Motor neuron (in vitro differentiated cells): Measurements from ENCODE around the gene HSD3B7. TPM values are rescaled to one million over a fixed set of nuclear protein-coding genes. Genes with fewer than 3 reads are reported as not detected.

ENCODE experiments used
- ATAC-seq, 8 experiments: fragments of 200-7000 bp; cut with Tn5 transposase; replicated peaks in 6 of 8; 2 replicates each; pipeline ENCODE4 v1.8.0; 2021; ENCODE audit warnings: mild to moderate bottlenecking in 8 of 8, moderate library complexity in 8 of 8
- H3K27ac ChIP-seq, 2 donors: fragments of 250-450 bp; sonication (Bioruptor Pico); 2 replicates each; pipeline ENCODE4 v1.9.0; 2021; ENCODE audit warnings: antibody characterized with exemption in 2 of 2, mild to moderate bottlenecking in 2 of 2, moderate library complexity in 1 of 2
- H3K4me1 ChIP-seq, 2 donors: fragments of 250-450 bp; sonication (Bioruptor Pico); replicated peaks in 1 of 2; 2 replicates each; pipeline ENCODE4 v1.6.1; 2021; ENCODE audit warnings: antibody characterized with exemption in 2 of 2, mild to moderate bottlenecking in 2 of 2, moderate library complexity in 1 of 2
- H3K4me3 ChIP-seq, 5 donors: fragments of 250-450 bp; sonication (Bioruptor Pico); 2 replicates each; pipeline ENCODE4 v1.9.0; 2021; ENCODE audit warnings: antibody characterized with exemption in 5 of 5, mild to moderate bottlenecking in 5 of 5, moderate library complexity in 4 of 5
- WGBS, 10 experiments: fragments of 450-650 bp; shearing (Covaris generic); methylation state at CpG; one replicate each; pipeline ENCODE4 v1.0.0; 2022; 5-methylcytosine and 5-hydroxymethylcytosine counted together
- in situ Hi-C, 9 experiments: fragments of 400-800 bp; cut with MboI; loops; one replicate each; pipeline ENCODE4 v1.15.0; 2021; ENCODE audit warnings: low sequenced_read_pairs in 9 of 9, low pct_unique_long_range_greater_than_20kb in 2 of 9; ENCODE audit not compliant: unreplicated experiment in 9 of 9
- total RNA-seq, 8 experiments: library from RNA; unstranded; fragments of 300-600 nt; gene quantifications; 2 replicates each; pipeline versions ENCODE4 v1.2.3 to v1.2.4, GENCODE V29; 2022

Gene HSD3B7
- total RNA-seq, 8 experiments from 2014 or later = 0.67 to 68.7 (median 1.6) TPM

GRCh38 chr16:30976486-30976885 is 8.5 kb upstream of the HSD3B7 start:
- Histone ChIP-seq H3K27ac (no peak overlapping the region), H3K4me1 (no peaks in the 10 kb centered on the region), H3K4me3 (no peak overlapping the region)
- 93 to 100% (median 100%) methylated on average over 1 to 4 of the region's 4 CpGs; no CpG with 5 or more reads in 5 of the 10 experiments for WGBS, 10 experiments
- no peak for ATAC-seq
- in situ Hi-C loops = loop anchor here in 4 of 9 experiments (25.0 kb wide), 3 partner anchors 186 to 886 kb away; partner anchors contain the start of genes COX6A2 (in 2 of the 4), ZNF843 (in 2 of the 4), PRSS36 (in 1 of the 4) and ZNF267 (in 1 of the 4)

- 0 to 100% (median 76%) methylated on average over 1 to 4 of the region's 17 CpGs; no CpG with 5 or more reads in 6 of the 10 experiments for WGBS, 10 experiments
- Histone ChIP-seq H3K4me1 (no peaks in the 10 kb centered on the region), H3K27ac (no peak overlapping the region), H3K4me3 (no peak overlapping the region)
- in situ Hi-C loops = loop anchor here in 4 of 9 experiments (25.0 kb wide), 3 partner anchors 185 to 885 kb away; partner anchors contain the start of genes COX6A2 (in 2 of the 4), ZNF843 (in 2 of the 4), PRSS36 (in 1 of the 4) and ZNF267 (in 1 of the 4)
- ATAC-seq = peak in 5 of 8 experiments; percentile 5 to 22 (median 17)
These were observed 7.5 kb upstream of the HSD3B7 start for GRCh38 chr16:30977502-30977901.

GRCh38 chr16:30979170-30980022 is 5.6 kb upstream of the HSD3B7 start:
- 95 to 100% methylated on average over 2 to 4 of the region's 62 CpGs; no CpG with 5 or more reads in 8 of the 10 experiments for WGBS, 10 experiments
- in situ Hi-C loops = loop anchor here in 4 of 9 experiments (25.0 kb wide), 3 partner anchors 183 to 883 kb away; partner anchors contain the start of genes COX6A2 (in 2 of the 4), ZNF843 (in 2 of the 4), PRSS36 (in 1 of the 4) and ZNF267 (in 1 of the 4)
- Histone ChIP-seq H3K4me1 (no peaks in the 10 kb centered on the region), H3K27ac (no peak overlapping the region), H3K4me3 (no peak overlapping the region)
- peak in 2 of 8 experiments; percentile 12 to 16 for ATAC-seq

- no peak overlapping the region for H3K4me3 ChIP-seq
- in situ Hi-C loops = loop anchor here in 4 of 9 experiments (25.0 kb wide), 3 partner anchors 182 to 882 kb away; partner anchors contain the start of genes COX6A2 (in 2 of the 4), ZNF843 (in 2 of the 4), PRSS36 (in 1 of the 4) and ZNF267 (in 1 of the 4)
- H3K4me1 ChIP-seq = no peaks in the 10 kb centered on the region
- no peak overlapping the region for H3K27ac ChIP-seq
- ATAC-seq = no peak
- WGBS, 10 experiments = 100% methylated on average over 1 of the region's 15 CpGs; no CpG with 5 or more reads in 9 of the 10 experiments
These were observed 5.0 kb upstream of the HSD3B7 start for GRCh38 chr16:30980023-30980371.

- H3K4me1 ChIP-seq = peaks cover 3 to 4% of the 10 kb centered on the region in 2 donors
- ATAC-seq = no peak
- H3K4me3 ChIP-seq = no peak overlapping the region
- H3K27ac ChIP-seq = no peak overlapping the region
- 93 to 100% methylated on average over 1 to 2 of the region's 29 CpGs; no CpG with 5 or more reads in 8 of the 10 experiments for WGBS, 10 experiments
- in situ Hi-C loops = loop anchor here in 4 of 9 experiments (25.0 kb wide), 3 partner anchors 182 to 882 kb away; partner anchors contain the start of genes COX6A2 (in 2 of the 4), ZNF843 (in 2 of the 4), PRSS36 (in 1 of the 4) and ZNF267 (in 1 of the 4)
These were observed 4.6 kb upstream of the HSD3B7 start for GRCh38 chr16:30980434-30980833.

GRCh38 chr16:30980959-30981358 is 4.0 kb upstream of the HSD3B7 start:
- Histone ChIP-seq H3K4me3 (no peak overlapping the region), H3K4me1 (peaks cover 3 to 10% of the 10 kb centered on the region in 2 donors), H3K27ac (no peak overlapping the region)
- in situ Hi-C loops = loop anchor here in 4 of 9 experiments (25.0 kb wide), 3 partner anchors 181 to 881 kb away; partner anchors contain the start of genes COX6A2 (in 2 of the 4), ZNF843 (in 2 of the 4), PRSS36 (in 1 of the 4) and ZNF267 (in 1 of the 4)
- no peak for ATAC-seq
- WGBS, 10 experiments = 93 to 100% (median 97%) methylated on average over 2 to 10 of the region's 14 CpGs; no CpG with 5 or more reads in 4 of the 10 experiments

- Histone ChIP-seq H3K4me3 (no peak overlapping the region), H3K4me1 (peaks cover 3 to 11% of the 10 kb centered on the region in 2 donors), H3K27ac (no peak overlapping the region)
- in situ Hi-C loops = loop anchor here in 4 of 9 experiments (25.0 kb wide), 3 partner anchors 180 to 880 kb away; partner anchors contain the start of genes COX6A2 (in 2 of the 4), ZNF843 (in 2 of the 4), PRSS36 (in 1 of the 4) and ZNF267 (in 1 of the 4)
- ATAC-seq = peak in 3 of 8 experiments; percentile 53 to 77 (median 75)
- 0 to 100% (median 88%) methylated on average over 1 to 8 of the region's 17 CpGs; no CpG with 5 or more reads in 5 of the 10 experiments for WGBS, 10 experiments
These were observed 2.3 kb upstream of the HSD3B7 start for GRCh38 chr16:30982548-30983288.

GRCh38 chr16:30983289-30983889 is 1.6 kb upstream of the HSD3B7 start:
- Histone ChIP-seq H3K27ac (no peak overlapping the region), H3K4me3 (no peak overlapping the region), H3K4me1 (peaks cover 3 to 11% of the 10 kb centered on the region in 2 donors)
- 93 to 100% (median 100%) methylated on average over 1 to 3 of the region's 25 CpGs; no CpG with 5 or more reads in 7 of the 10 experiments for WGBS, 10 experiments
- ATAC-seq = peak in 2 of 8 experiments; percentile 0 to 3
- in situ Hi-C loops = loop anchor here in 4 of 9 experiments (25.0 kb wide), 3 partner anchors 179 to 879 kb away; partner anchors contain the start of genes COX6A2 (in 2 of the 4), ZNF843 (in 2 of the 4), PRSS36 (in 1 of the 4) and ZNF267 (in 1 of the 4)

- Histone ChIP-seq H3K4me1 (peaks cover 3 to 11% of the 10 kb centered on the region in 2 donors), H3K4me3 (no peak overlapping the region), H3K27ac (no peak overlapping the region)
- in situ Hi-C loops = loop anchor here in 4 of 9 experiments (25.0 kb wide), 3 partner anchors 178 to 878 kb away; partner anchors contain the start of genes COX6A2 (in 2 of the 4), ZNF843 (in 2 of the 4), PRSS36 (in 1 of the 4) and ZNF267 (in 1 of the 4)
- 30 to 100% (median 70%) methylated on average over 1 to 2 of the region's 14 CpGs; no CpG with 5 or more reads in 7 of the 10 experiments for WGBS, 10 experiments
- peak in 2 of 8 experiments; percentile 0 to 2 for ATAC-seq
These were observed 953 bp upstream of the HSD3B7 start for GRCh38 chr16:30983898-30984610.

GRCh38 chr16:30985401-30986128 is 558 bp downstream of the HSD3B7 start:
- H3K4me1 ChIP-seq = peaks cover 3 to 11% of the 10 kb centered on the region in 2 donors
- 0 to 100% (median 63%) methylated on average over 1 to 4 of the region's 20 CpGs; no CpG with 5 or more reads in 6 of the 10 experiments for WGBS, 10 experiments
- H3K27ac ChIP-seq = peak overlapping the region in 1 of 2 donors; percentile 22
- in situ Hi-C loops = loop anchor here in 4 of 9 experiments (25.0 kb wide), 3 partner anchors 177 to 877 kb away; partner anchors contain the start of genes COX6A2 (in 2 of the 4), ZNF843 (in 2 of the 4), PRSS36 (in 1 of the 4) and ZNF267 (in 1 of the 4)
- H3K4me3 ChIP-seq = peak overlapping the region in 2 of 5 donors; percentile 7 to 11
- peak; percentile 17 to 50 (median 41) for ATAC-seq
